Hematopoietic multipotent progenitor cell treated with erythropoietin and hydrocortisone succinate and interleukin-3 and kit ligand, for 17 days (in vitro differentiated cells): ENCODE results near the gene COL28A1.
"Not testable (repeated sequence)": the region's sequence is repeated elsewhere in the genome, so short reads cannot be mapped to it uniquely, and the experiment has no call there.

Source experiments
- DNase-seq: peaks from one replicate; pipeline ENCODE4 v3.0.0-alpha.2; 2015; ENCODE audit warnings: low spot score

The COL28A1 gene

GRCh38 chr7:7416031-7416858, 119.4 kb downstream of the COL28A1 start:
- DNase-seq, result no peak

- no peak for DNase-seq
Observed at GRCh38 chr7:7414791-7415603, 120.7 kb downstream of the COL28A1 start.

- DNase-seq, result no peak
Observed at GRCh38 chr7:7408001-7408770, 127.5 kb downstream of the COL28A1 start.

GRCh38 chr7:7405461-7405860, 130.2 kb downstream of the COL28A1 start:
- DNase-seq, result no peak

- no peak for DNase-seq
Observed at GRCh38 chr7:7399707-7400106, 136.0 kb downstream of the COL28A1 start.

- DNase-seq, result no peak
Observed at GRCh38 chr7:7395785-7396184, 139.9 kb downstream of the COL28A1 start.

- not testable (repeated sequence) for DNase-seq
Observed at GRCh38 chr7:7388164-7388563, 147.5 kb downstream of the COL28A1 start.

- DNase-seq, result no peak
Observed at GRCh38 chr7:7385421-7385820, 150.3 kb downstream of the COL28A1 start.

GRCh38 chr7:7384228-7384627, 151.4 kb downstream of the COL28A1 start:
- DNase-seq, result no peak

GRCh38 chr7:7375538-7375937, 160.1 kb downstream of the COL28A1 start:
- DNase-seq, result no peak

GRCh38 chr7:7370076-7370475, 165.6 kb downstream of the COL28A1 start:
- no peak for DNase-seq

GRCh38 chr7:7369134-7369533, 166.5 kb downstream of the COL28A1 start:
- no peak for DNase-seq

GRCh38 chr7:7354674-7355073, 181.0 kb downstream of the COL28A1 start:
- DNase-seq, result no peak

- DNase-seq, result peak; percentile 10
Observed at GRCh38 chr7:7352845-7353244, 182.8 kb downstream of the COL28A1 start.

- DNase-seq, result no peak
Observed at GRCh38 chr7:7351832-7352231, 183.8 kb downstream of the COL28A1 start.

GRCh38 chr7:7351156-7351555, 184.5 kb downstream of the COL28A1 start:
- no peak for DNase-seq

GRCh38 chr7:7349156-7349555, 186.5 kb downstream of the COL28A1 start:
- DNase-seq, result no peak

- DNase-seq, result no peak
Observed at GRCh38 chr7:7347045-7347444, 188.6 kb downstream of the COL28A1 start.

- DNase-seq, result no peak
Observed at GRCh38 chr7:7344583-7344982, 191.1 kb downstream of the COL28A1 start.

GRCh38 chr7:7335909-7336308, 199.8 kb downstream of the COL28A1 start:
- DNase-seq, result no peak

GRCh38 chr7:7335215-7335614, 200.5 kb downstream of the COL28A1 start:
- DNase-seq, result no peak

- DNase-seq, result no peak
Observed at GRCh38 chr7:7333610-7334009, 202.1 kb downstream of the COL28A1 start.
